Activated CD4-positive, alpha-beta T cell treated with anti-CD3 and anti-CD28 coated beads, Interleukin-2, amount 10 ng/mL, durations not matched to agents 24 days and 14 days (primary cell): ENCODE data around the gene DCDC2. TPM values are rescaled to one million over a fixed set of nuclear protein-coding genes. Genes with fewer than 3 reads are reported as not detected.
"Not testable (repeated sequence)": the region's sequence is repeated elsewhere in the genome, so short reads cannot be mapped to it uniquely, and the experiment has no call there.

ENCODE experiments used
- DNase-seq: peaks from one replicate; pipeline ENCODE4 v3.0.0; 2022
- H3K27ac Mint-ChIP-seq: one replicate; pipeline ENCODE4 v1.8.0; 2022; ENCODE audit warnings: mild to moderate bottlenecking, mixed read lengths
- H3K27me3 Mint-ChIP-seq: one replicate; pipeline ENCODE4 v1.8.0; 2022; ENCODE audit warnings: mixed read lengths
- H3K36me3 Mint-ChIP-seq: one replicate; pipeline ENCODE4 v1.8.0; 2022; ENCODE audit warnings: low read depth, mild to moderate bottlenecking, mixed read lengths
- H3K4me1 Mint-ChIP-seq: one replicate; pipeline ENCODE4 v1.8.0; 2021; ENCODE audit warnings: mixed read lengths
- H3K4me3 Mint-ChIP-seq: one replicate; pipeline ENCODE4 v1.8.0; 2022; ENCODE audit warnings: mild to moderate bottlenecking, moderate library complexity, mixed read lengths
- H3K9me3 Mint-ChIP-seq: one replicate; pipeline ENCODE4 v1.8.0; 2021; ENCODE audit warnings: mixed read lengths
- intact Hi-C: fragments of 100-400 bp; cut with micrococcal nuclease; formaldehyde crosslinking; loops from one replicate; pipeline ENCODE4 v1.15.1; 2023
- total RNA-seq: library from RNA; stranded (reverse); gene quantifications from 2 replicates; pipeline ENCODE4 v1.2.3, GENCODE V29; 2022

Gene DCDC2
- total RNA-seq, 1 donor from 2014 or later: not detected

- no peaks in the 10 kb centered on the region for H3K9me3 Mint-ChIP-seq
- H3K36me3 Mint-ChIP-seq: no peaks in the 10 kb centered on the region
- intact Hi-C loops: no loop called here
These were observed 112.6 kb downstream of the DCDC2 start for GRCh38 chr6:24245275-24245674.

GRCh38 chr6:24242924-24243323 lies 114.9 kb downstream of the DCDC2 start:
- H3K4me3 Mint-ChIP-seq: no peak overlapping the region
- H3K9me3 Mint-ChIP-seq: no peaks in the 10 kb centered on the region
- H3K36me3 Mint-ChIP-seq: no peaks in the 10 kb centered on the region
- DNase-seq: no peak
- H3K27me3 Mint-ChIP-seq: peaks cover 4% of the 10 kb centered on the region
- intact Hi-C loops: no loop called here
- no peaks in the 10 kb centered on the region for H3K4me1 Mint-ChIP-seq
- H3K27ac Mint-ChIP-seq: no peak overlapping the region

More at GRCh38 chr6:24245275-24245674, 112.6 kb downstream of the DCDC2 start:
- peaks cover 4% of the 10 kb centered on the region for H3K27me3 Mint-ChIP-seq
- H3K4me1 Mint-ChIP-seq: no peaks in the 10 kb centered on the region
- no peak overlapping the region for H3K4me3 Mint-ChIP-seq
- no peak for DNase-seq
- H3K27ac Mint-ChIP-seq: no peak overlapping the region

GRCh38 chr6:24241779-24242178 lies 116.1 kb downstream of the DCDC2 start:
- H3K4me1 Mint-ChIP-seq, H3K9me3 Mint-ChIP-seq, H3K36me3 Mint-ChIP-seq, H3K27ac Mint-ChIP-seq, H3K27me3 Mint-ChIP-seq, intact Hi-C loops, DNase-seq, H3K4me3 Mint-ChIP-seq: not testable (repeated sequence)

- H3K4me1 Mint-ChIP-seq: peaks cover 2% of the 10 kb centered on the region
- peaks cover 8% of the 10 kb centered on the region for H3K9me3 Mint-ChIP-seq
- H3K27ac Mint-ChIP-seq: no peak overlapping the region
- no peak overlapping the region for H3K4me3 Mint-ChIP-seq
- intact Hi-C loops: no loop called here
- peaks cover 4% of the 10 kb centered on the region for H3K27me3 Mint-ChIP-seq
- DNase-seq: no peak
- H3K36me3 Mint-ChIP-seq: peaks cover 4% of the 10 kb centered on the region
These were observed 116.9 kb downstream of the DCDC2 start for GRCh38 chr6:24240943-24241342.

- H3K4me1 Mint-ChIP-seq: peaks cover 2% of the 10 kb centered on the region
- peaks cover 8% of the 10 kb centered on the region for H3K9me3 Mint-ChIP-seq
- no peak overlapping the region for H3K27ac Mint-ChIP-seq
- intact Hi-C loops: no loop called here
- peaks cover 4% of the 10 kb centered on the region for H3K27me3 Mint-ChIP-seq
- no peak overlapping the region for H3K4me3 Mint-ChIP-seq
- peaks cover 4% of the 10 kb centered on the region for H3K36me3 Mint-ChIP-seq
- no peak for DNase-seq
These were observed 117.4 kb downstream of the DCDC2 start for GRCh38 chr6:24240380-24240928.

GRCh38 chr6:24238700-24239099 lies 119.2 kb downstream of the DCDC2 start:
- H3K4me3 Mint-ChIP-seq: no peak overlapping the region
- peaks cover 8% of the 10 kb centered on the region for H3K9me3 Mint-ChIP-seq
- DNase-seq: no peak
- peaks cover 4% of the 10 kb centered on the region for H3K36me3 Mint-ChIP-seq
- peaks cover 2% of the 10 kb centered on the region for H3K4me1 Mint-ChIP-seq
- intact Hi-C loops: no loop called here
- no peak overlapping the region for H3K27ac Mint-ChIP-seq
- H3K27me3 Mint-ChIP-seq: peaks cover 1% of the 10 kb centered on the region

- H3K36me3 Mint-ChIP-seq, H3K9me3 Mint-ChIP-seq, H3K27ac Mint-ChIP-seq, H3K4me1 Mint-ChIP-seq, DNase-seq, H3K27me3 Mint-ChIP-seq, intact Hi-C loops, H3K4me3 Mint-ChIP-seq: not testable (repeated sequence)
These were observed 121.1 kb downstream of the DCDC2 start for GRCh38 chr6:24236779-24237178.

- peaks cover 2% of the 10 kb centered on the region for H3K4me1 Mint-ChIP-seq
- H3K36me3 Mint-ChIP-seq: peaks cover 4% of the 10 kb centered on the region
- H3K4me3 Mint-ChIP-seq: no peak overlapping the region
- intact Hi-C loops: no loop called here
- no peak for DNase-seq
- H3K27ac Mint-ChIP-seq: no peak overlapping the region
- no peaks in the 10 kb centered on the region for H3K27me3 Mint-ChIP-seq
- peaks cover 8% of the 10 kb centered on the region for H3K9me3 Mint-ChIP-seq
These were observed 123.9 kb downstream of the DCDC2 start for GRCh38 chr6:24233813-24234442.

GRCh38 chr6:24231438-24231977 lies 126.4 kb downstream of the DCDC2 start:
- no peak for DNase-seq
- Mint-ChIP-seq H3K27me3 (peaks cover 2% of the 10 kb centered on the region), H3K4me3 (no peak overlapping the region), H3K9me3 (no peaks in the 10 kb centered on the region), H3K27ac (no peak overlapping the region), H3K4me1 (no peaks in the 10 kb centered on the region), H3K36me3 (no peaks in the 10 kb centered on the region)
- intact Hi-C loops: no loop called here

GRCh38 chr6:24229696-24230405 lies 128.0 kb downstream of the DCDC2 start:
- peaks cover 2% of the 10 kb centered on the region for H3K27me3 Mint-ChIP-seq
- no peaks in the 10 kb centered on the region for H3K36me3 Mint-ChIP-seq
- intact Hi-C loops: no loop called here
- no peak overlapping the region for H3K27ac Mint-ChIP-seq
- H3K4me3 Mint-ChIP-seq: no peak overlapping the region
- H3K4me1 Mint-ChIP-seq: no peaks in the 10 kb centered on the region
- DNase-seq: no peak
- no peaks in the 10 kb centered on the region for H3K9me3 Mint-ChIP-seq

- H3K27me3 Mint-ChIP-seq: peaks cover 2% of the 10 kb centered on the region
- no peaks in the 10 kb centered on the region for H3K9me3 Mint-ChIP-seq
- DNase-seq: no peak
- no peaks in the 10 kb centered on the region for H3K36me3 Mint-ChIP-seq
- H3K27ac Mint-ChIP-seq: no peak overlapping the region
- no peaks in the 10 kb centered on the region for H3K4me1 Mint-ChIP-seq
- intact Hi-C loops: no loop called here
- no peak overlapping the region for H3K4me3 Mint-ChIP-seq
These were observed 129.1 kb downstream of the DCDC2 start for GRCh38 chr6:24228681-24229255.

- Mint-ChIP-seq H3K36me3 (no peaks in the 10 kb centered on the region), H3K4me1 (no peaks in the 10 kb centered on the region), H3K4me3 (no peak overlapping the region), H3K27me3 (peaks cover 2% of the 10 kb centered on the region), H3K27ac (no peak overlapping the region), H3K9me3 (no peaks in the 10 kb centered on the region)
- no peak for DNase-seq
- intact Hi-C loops: no loop called here
These were observed 129.7 kb downstream of the DCDC2 start for GRCh38 chr6:24228123-24228522.

- Mint-ChIP-seq H3K27ac (no peak overlapping the region), H3K36me3 (no peaks in the 10 kb centered on the region), H3K4me3 (no peak overlapping the region), H3K9me3 (no peaks in the 10 kb centered on the region), H3K27me3 (peaks cover 2% of the 10 kb centered on the region), H3K4me1 (no peaks in the 10 kb centered on the region)
- no peak for DNase-seq
- intact Hi-C loops: no loop called here
These were observed 130.3 kb downstream of the DCDC2 start for GRCh38 chr6:24227556-24227955.

GRCh38 chr6:24226541-24226940 lies 131.3 kb downstream of the DCDC2 start:
- no peak overlapping the region for H3K27ac Mint-ChIP-seq
- H3K36me3 Mint-ChIP-seq: no peaks in the 10 kb centered on the region
- DNase-seq: no peak
- H3K4me3 Mint-ChIP-seq: no peak overlapping the region
- no peaks in the 10 kb centered on the region for H3K4me1 Mint-ChIP-seq
- H3K9me3 Mint-ChIP-seq: no peaks in the 10 kb centered on the region
- H3K27me3 Mint-ChIP-seq: peaks cover 4% of the 10 kb centered on the region
- intact Hi-C loops: no loop called here
